ENCODE data around the gene CDHR4.
"Not testable (repeated sequence)": the region's sequence is repeated elsewhere in the genome, so short reads cannot be mapped to it uniquely, and the experiment has no call there.

Gene CDHR4

GRCh38 chr3:49799761-49800160 lies at the start of gene CDHR4:
Gene CDHR4, minus strand, starts transcription at chr3:49799873. Its CDS starts 61 bp downstream, at chr3:49799812.
- DNase-seq: peak; percentile 70

- DNase-seq: no peak
These were observed 46.0 kb upstream of the CDHR4 start for GRCh38 chr3:49845694-49846093.

- no peak for DNase-seq
These were observed 45.0 kb upstream of the CDHR4 start for GRCh38 chr3:49844464-49845183.

GRCh38 chr3:49842843-49843517 lies 43.3 kb upstream of the CDHR4 start:
- DNase-seq: no peak

GRCh38 chr3:49841806-49842205 lies 42.1 kb upstream of the CDHR4 start:
- no peak for DNase-seq

GRCh38 chr3:49841126-49841696 lies 41.5 kb upstream of the CDHR4 start:
- DNase-seq: peak; percentile 14

- DNase-seq: peak; percentile 16
These were observed 40.7 kb upstream of the CDHR4 start for GRCh38 chr3:49840388-49840787.

GRCh38 chr3:49839193-49839809 lies 39.6 kb upstream of the CDHR4 start:
- peak; percentile 73 for DNase-seq

GRCh38 chr3:49831341-49831740 lies 31.7 kb upstream of the CDHR4 start:
- no peak for DNase-seq

GRCh38 chr3:49826016-49826415 lies 26.3 kb upstream of the CDHR4 start:
- DNase-seq: no peak

GRCh38 chr3:49823131-49823530 lies 23.5 kb upstream of the CDHR4 start:
- DNase-seq: not testable (repeated sequence)

- DNase-seq: peak; percentile 88
These were observed 14.0 kb upstream of the CDHR4 start, which contains the start of gene UBA7 for GRCh38 chr3:49813497-49814174. Gene UBA7, minus strand, starts transcription at chr3:49813953. Its CDS starts 166 bp downstream, at chr3:49813787.

GRCh38 chr3:49812916-49813496 lies 13.3 kb upstream of the CDHR4 start:
- no peak for DNase-seq

GRCh38 chr3:49807431-49808114 lies 7.9 kb upstream of the CDHR4 start:
- DNase-seq: peak; percentile 36

- DNase-seq: no peak
These were observed 7.2 kb upstream of the CDHR4 start for GRCh38 chr3:49806850-49807249.

GRCh38 chr3:49805897-49806701 lies 6.4 kb upstream of the CDHR4 start:
- DNase-seq: peak; percentile 86

- peak; percentile 97 for DNase-seq
These were observed 5.7 kb upstream of the CDHR4 start for GRCh38 chr3:49805367-49805782.

GRCh38 chr3:49804141-49805041 lies 4.7 kb upstream of the CDHR4 start:
- peak; percentile 23 for DNase-seq

- peak; percentile 49 for DNase-seq
These were observed 3.9 kb upstream of the CDHR4 start for GRCh38 chr3:49803465-49804140.
